Effector memory CD4-positive, alpha-beta T cell (primary cell): ENCODE measurements around the gene TSC22D4.
"Not testable (repeated sequence)": the region's sequence is repeated elsewhere in the genome, so short reads cannot be mapped to it uniquely, and the experiment has no call there.

Source experiments
- DNase-seq, 3 donors: peaks; one replicate each; pipeline ENCODE4 v3.0.0-alpha.2; 2020
- H3K27ac ChIP-seq: 2 replicates; pipeline ENCODE4 v1.7.0; 2013; ENCODE audit warnings: mild to moderate bottlenecking, low read length, moderate library complexity; ENCODE audit not compliant: insufficient read depth, poor library complexity, severe bottlenecking
- H3K27me3 ChIP-seq: replicated peaks from 2 replicates; pipeline ENCODE4 v1.7.0; 2013; ENCODE audit warnings: mild to moderate bottlenecking, low read length; ENCODE audit not compliant: insufficient read depth, control insufficient read depth, poor library complexity, severe bottlenecking
- H3K36me3 ChIP-seq: 2 replicates; pipeline ENCODE4 v1.7.0; 2013; ENCODE audit warnings: mild to moderate bottlenecking, low read length, moderate library complexity; ENCODE audit not compliant: control insufficient read depth, insufficient read depth
- H3K4me1 ChIP-seq: 2 replicates; pipeline ENCODE4 v1.7.0; 2013; ENCODE audit warnings: low read length, mild to moderate bottlenecking; ENCODE audit not compliant: control insufficient read depth, insufficient read depth, poor library complexity, severe bottlenecking
- H3K4me3 ChIP-seq: 2 replicates; pipeline ENCODE4 v1.7.0; 2013; ENCODE audit warnings: low read length, low read depth, mild to moderate bottlenecking; ENCODE audit not compliant: insufficient read depth, poor library complexity, severe bottlenecking
- H3K9me3 ChIP-seq: 2 replicates; pipeline ENCODE4 v1.7.0; 2013; ENCODE audit warnings: mild to moderate bottlenecking, low read length, moderate library complexity; ENCODE audit not compliant: control insufficient read depth
- total RNA-seq, 3 donors: gene quantifications; one replicate each; lab custom pipeline; 2026; lab: John Stamatoyannopoulos, UW

Gene TSC22D4
- total RNA-seq, result 98.2 to 132 (median 121) reads per million in 3 donors

DNA sequence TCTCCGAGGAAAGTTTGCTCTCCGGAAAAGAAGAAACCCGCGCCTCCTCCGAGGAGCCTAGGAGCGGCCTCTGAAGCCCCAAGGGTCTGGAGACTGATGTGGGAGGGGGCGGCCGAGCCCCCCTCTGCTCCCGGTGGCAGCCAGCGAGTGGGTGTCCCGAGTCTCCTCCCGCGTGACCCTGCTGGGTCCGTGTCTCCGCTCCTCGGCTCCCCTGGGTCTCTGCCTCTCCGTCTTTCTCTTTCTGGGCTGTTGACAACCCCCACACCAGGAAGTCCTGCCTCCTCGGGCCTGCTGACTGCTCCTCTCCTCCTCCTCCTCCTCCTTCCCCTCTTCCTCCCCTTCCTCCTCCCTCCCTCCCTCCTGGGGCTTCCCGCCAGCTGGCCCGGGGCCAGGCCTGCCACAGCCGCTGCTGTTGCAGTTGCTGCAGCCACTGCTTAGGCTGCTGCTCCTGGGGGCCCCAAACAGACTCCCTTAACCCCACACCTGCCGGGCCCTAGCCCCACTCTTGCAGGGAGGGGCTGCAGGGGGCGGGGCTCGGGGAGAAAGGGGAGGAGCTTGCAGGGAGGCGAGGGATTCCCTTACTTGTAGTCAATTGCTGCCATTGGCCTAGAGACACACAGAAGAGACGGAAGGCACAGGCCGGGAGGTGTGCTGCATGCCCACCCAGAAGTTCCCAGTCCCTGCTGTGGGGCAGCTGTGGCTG lies at the start of gene TSC22D4:
Gene TSC22D4 (minus strand): TSS at position 257 of the 703 bp plus-strand sequence. CDS start 1,176 bp downstream, outside the sequence.
- H3K4me1 ChIP-seq, result peaks cover 49% of the 10 kb centered on the region

DNA sequence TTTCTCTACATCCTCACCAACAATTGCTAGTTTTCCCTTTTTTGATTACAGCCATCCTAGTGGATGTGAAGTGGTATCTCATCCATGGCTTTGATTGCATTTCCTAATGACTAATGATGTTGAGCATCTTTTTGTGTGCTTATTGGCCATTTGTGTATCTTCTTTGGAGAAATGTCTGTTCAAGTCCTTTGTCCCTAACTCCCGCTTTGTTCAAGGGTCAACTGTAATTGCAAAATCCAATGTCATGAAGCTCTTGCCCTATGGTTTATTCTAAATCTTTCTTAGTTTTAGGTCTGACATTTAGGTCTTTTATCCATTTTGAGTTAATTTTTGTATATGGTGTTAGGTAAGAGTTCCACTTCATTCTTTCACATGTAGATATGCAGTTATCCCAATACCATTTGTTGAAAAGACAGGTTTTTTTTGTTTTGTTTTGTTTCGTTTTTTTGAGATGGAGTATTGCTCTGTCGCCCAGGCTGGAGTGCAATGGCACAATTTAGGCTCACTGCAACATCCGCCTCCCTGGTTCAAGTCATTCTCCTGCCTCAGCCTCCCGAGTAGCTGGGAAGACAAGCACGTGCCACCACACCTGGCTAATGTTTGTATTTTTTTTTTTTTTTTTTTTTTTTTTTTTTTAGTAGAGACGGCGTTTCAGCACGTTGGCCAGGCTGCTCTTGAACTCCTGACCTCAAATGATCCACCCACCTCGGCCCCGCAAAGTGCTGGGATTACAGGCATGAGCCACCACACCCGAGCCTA lies 49.3 kb upstream of the TSC22D4 start:
- DNase-seq, H3K27ac ChIP-seq, H3K9me3 ChIP-seq, H3K36me3 ChIP-seq, H3K4me1 ChIP-seq, H3K4me3 ChIP-seq, H3K27me3 ChIP-seq: not testable (repeated sequence)

More for the DNA sequence above, at the start of gene TSC22D4:
- Histone ChIP-seq H3K27ac (peak within 1 kb of the TSS; percentile 88), H3K27me3 (no peaks in the 10 kb centered on the region), H3K9me3 (no peaks in the 10 kb centered on the region), H3K4me3 (peak within 1 kb of the TSS; percentile 98), H3K36me3 (peaks cover 8% of the 10 kb centered on the region)
- DNase-seq, result peak; percentile 84 to 90 (median 88)

DNA sequence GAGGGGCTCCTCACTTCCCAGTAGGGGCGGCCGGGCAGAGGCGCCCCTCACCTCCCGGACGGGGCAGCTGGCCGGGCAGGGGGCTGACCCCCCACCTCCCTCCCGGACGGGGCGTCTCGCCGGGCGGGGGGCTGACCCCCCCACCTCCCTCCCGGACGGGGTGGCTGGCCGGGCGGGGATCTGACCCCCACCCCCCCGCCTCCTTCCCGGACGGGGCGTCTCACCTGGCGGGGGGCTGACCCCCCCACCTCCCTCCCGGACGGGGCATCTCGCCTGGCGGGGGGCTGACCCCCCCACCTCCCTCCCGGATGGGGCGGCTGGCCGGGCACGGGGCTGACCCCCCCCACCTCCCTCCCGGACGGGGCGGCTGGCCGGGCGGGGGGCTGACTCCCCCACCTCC lies 44.2 kb upstream of the TSC22D4 start:
- H3K9me3 ChIP-seq, H3K27ac ChIP-seq, H3K4me1 ChIP-seq, H3K27me3 ChIP-seq, DNase-seq, H3K36me3 ChIP-seq, H3K4me3 ChIP-seq: not testable (repeated sequence)

DNA sequence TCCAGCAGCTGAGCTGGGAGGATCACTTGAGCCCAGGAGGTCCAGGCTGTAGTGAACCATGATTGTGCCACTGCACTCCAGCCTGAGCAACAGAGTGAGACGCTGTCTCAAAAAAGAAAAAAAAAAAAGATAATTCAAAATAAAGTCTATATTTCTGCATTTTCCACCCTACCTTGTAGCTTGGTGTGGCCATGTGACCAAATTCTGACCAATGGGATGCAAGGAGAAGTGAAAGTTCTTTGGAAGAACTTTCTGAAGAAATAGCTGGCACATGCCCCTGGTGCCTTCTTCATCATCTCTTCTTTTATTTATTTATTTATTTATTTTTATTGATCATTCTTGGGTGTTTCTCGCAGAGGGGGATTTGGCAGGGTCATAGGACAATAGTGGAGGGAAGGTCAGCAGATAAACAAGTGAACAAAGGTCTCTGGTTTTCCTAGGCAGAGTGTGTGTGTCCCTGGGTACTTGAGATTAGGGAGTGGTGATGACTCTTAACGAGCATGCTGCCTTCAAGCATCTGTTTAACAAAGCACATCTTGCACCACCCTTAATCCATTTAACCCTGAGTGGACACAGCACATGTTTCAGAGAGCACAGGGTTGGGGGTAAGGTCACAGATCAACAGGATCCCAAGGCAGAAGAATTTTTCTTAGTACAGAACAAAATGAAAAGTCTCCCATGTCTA lies 43.0 kb upstream of the TSC22D4 start:
- not testable (repeated sequence) for H3K27ac ChIP-seq, H3K4me3 ChIP-seq, H3K27me3 ChIP-seq, DNase-seq, H3K36me3 ChIP-seq, H3K4me1 ChIP-seq, H3K9me3 ChIP-seq

DNA sequence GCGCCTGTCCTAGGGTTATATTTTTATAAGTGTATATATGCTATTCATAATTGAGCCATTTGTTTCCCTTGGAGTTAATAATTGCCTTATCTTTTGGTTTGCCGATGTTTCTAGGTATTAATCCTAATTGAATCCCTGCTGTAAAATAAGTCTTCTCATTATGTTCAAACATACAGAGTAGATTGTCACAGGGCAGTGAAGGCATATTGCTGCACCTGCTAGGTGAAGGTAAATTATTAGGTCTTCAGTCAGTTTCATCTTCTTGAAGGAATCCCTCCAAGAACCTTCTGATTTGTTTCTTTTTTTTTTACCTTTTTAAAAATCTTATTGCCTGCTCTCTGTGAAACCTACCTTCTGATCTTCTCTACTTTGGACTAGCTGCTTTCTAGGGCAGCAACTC lies 42.1 kb upstream of the TSC22D4 start:
- no peaks in the 10 kb centered on the region for H3K27me3 ChIP-seq
- H3K4me3 ChIP-seq, result no peak overlapping the region
- H3K27ac ChIP-seq, result no peak overlapping the region
- peaks cover 9% of the 10 kb centered on the region for H3K4me1 ChIP-seq
- H3K36me3 ChIP-seq, result no peaks in the 10 kb centered on the region
- DNase-seq, result no peak
- H3K9me3 ChIP-seq, result no peaks in the 10 kb centered on the region

DNA sequence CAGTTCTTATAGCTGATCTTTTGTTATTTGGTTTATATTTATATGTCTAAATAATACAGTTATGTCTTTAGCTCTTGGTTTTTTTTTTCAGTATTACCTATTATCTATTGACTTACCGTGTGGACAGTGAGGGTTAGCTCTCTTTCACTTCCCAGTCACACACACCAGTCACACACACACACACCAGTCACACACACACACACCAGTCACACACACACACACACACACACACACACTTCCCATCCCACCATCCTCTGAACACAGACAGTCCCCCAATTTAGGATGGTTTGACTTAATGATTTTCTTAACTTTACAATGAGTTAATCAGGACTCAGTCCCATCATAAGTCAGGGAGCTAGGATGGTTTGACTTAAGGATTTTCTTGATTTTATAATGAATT lies 41.1 kb upstream of the TSC22D4 start:
- Histone ChIP-seq H3K27me3 (no peaks in the 10 kb centered on the region), H3K27ac (no peak overlapping the region), H3K4me3 (no peak overlapping the region), H3K4me1 (peaks cover 18% of the 10 kb centered on the region), H3K36me3 (no peaks in the 10 kb centered on the region), H3K9me3 (no peaks in the 10 kb centered on the region)
- DNase-seq, result no peak

DNA sequence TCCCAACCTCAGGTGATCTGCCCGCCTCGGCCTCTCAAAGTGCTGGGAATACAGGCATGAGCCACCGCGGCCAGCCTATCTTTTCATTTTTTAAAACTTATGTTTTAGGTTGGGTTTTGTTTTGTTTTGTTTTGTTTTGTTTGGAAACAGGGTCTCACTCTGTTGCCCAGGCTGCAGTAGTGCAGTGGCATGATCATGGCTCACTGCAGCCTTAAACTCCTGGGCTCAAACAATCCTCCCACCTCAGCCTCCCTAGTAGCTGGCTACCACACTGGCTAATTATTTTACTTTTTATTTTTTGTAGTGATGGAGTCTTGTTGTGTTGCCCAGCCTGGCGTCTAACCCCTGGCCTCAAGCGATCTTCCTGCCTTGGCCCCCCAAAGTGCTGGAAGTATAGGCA lies 40.6 kb upstream of the TSC22D4 start:
- DNase-seq, result no peak
- H3K4me3 ChIP-seq, result no peak overlapping the region
- no peaks in the 10 kb centered on the region for H3K9me3 ChIP-seq
- H3K27me3 ChIP-seq, result no peaks in the 10 kb centered on the region
- H3K36me3 ChIP-seq, result no peaks in the 10 kb centered on the region
- H3K4me1 ChIP-seq, result peaks cover 22% of the 10 kb centered on the region
- H3K27ac ChIP-seq, result no peak overlapping the region

DNA sequence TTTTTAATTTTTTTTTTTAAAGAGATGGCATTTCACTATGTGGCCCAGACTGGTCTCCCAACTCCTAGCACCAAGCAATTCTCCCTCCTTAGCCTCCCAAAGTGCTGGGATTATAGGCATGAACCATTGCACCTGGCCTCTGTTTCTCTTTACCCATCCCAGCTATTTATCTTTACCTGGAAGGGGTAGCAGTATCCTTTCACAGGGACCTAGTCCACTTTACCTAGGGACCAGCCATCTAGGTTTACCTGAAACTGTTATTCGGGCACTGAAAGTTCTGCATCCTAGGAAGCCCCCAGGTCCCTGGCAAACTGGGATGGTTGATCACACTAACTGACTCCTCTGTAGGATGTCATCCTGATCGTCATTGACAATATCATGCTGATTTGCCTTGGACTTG lies 38.3 kb upstream of the TSC22D4 start:
- DNase-seq, result no peak
- H3K36me3 ChIP-seq, result no peaks in the 10 kb centered on the region
- no peaks in the 10 kb centered on the region for H3K27me3 ChIP-seq
- H3K4me1 ChIP-seq, result peaks cover 22% of the 10 kb centered on the region
- no peaks in the 10 kb centered on the region for H3K9me3 ChIP-seq
- no peak overlapping the region for H3K4me3 ChIP-seq
- H3K27ac ChIP-seq, result no peak overlapping the region

DNA sequence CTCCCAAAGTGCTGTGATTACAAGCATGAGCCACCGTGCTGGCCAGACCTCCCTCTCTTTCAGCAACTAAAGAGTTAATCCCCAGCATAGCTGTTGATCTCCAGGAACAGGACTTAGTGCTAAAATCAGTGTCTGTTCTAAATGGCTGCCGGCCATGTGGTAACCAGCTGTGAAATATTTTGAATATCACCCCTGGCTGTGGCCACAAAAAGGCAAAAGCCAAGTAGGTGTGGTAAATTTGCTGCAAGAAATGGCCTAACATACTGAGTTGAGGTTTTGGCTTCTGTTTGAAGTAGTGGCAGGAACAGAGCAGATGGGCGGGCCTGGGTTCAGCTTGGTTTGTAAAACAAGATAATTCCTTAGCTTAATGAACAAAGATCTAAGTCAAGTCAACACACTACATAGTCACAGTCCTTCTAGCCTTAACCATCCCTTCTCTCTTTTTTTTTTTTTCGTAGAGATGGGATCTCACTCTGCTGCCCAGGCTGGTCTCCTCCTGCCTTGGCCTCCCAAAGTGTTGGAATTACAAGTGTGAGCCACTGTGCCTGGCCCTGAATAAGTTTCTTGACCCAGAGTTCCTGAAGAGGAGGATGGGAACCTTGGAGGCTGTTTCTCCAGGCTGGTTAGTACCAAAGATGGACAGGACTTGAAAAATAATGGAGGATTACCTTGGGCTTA lies 37.3 kb upstream of the TSC22D4 start:
- no peaks in the 10 kb centered on the region for H3K36me3 ChIP-seq
- H3K4me1 ChIP-seq, result peaks cover 22% of the 10 kb centered on the region
- H3K9me3 ChIP-seq, result no peaks in the 10 kb centered on the region
- H3K27ac ChIP-seq, result peak overlapping the region; percentile 6
- no peaks in the 10 kb centered on the region for H3K27me3 ChIP-seq
- no peak overlapping the region for H3K4me3 ChIP-seq
- peak; percentile 12 to 43 (median 29) for DNase-seq
